K562 (cell line): Measurements from ENCODE around the gene KRT34.
"Not testable (repeated sequence)": the region's sequence is repeated elsewhere in the genome, so short reads cannot be mapped to it uniquely, and the experiment has no call there.

Experiments
- ELF4 ChIP-seq: fragments of 450-650 bp; formaldehyde crosslinking; IDR thresholded peaks from 2 replicates; pipeline ENCODE4 v1.4.0; 2022; ENCODE audit warnings: missing genetic modification characterization
- SRF ChIP-seq, 2 experiments: fragments of 250-450, 450-650 bp in 1 of 2; sonication (Bioruptor Pico) in 1 of 2; sonication (generic) in 1 of 2; formaldehyde crosslinking; IDR thresholded peaks; 2 replicates each; pipeline versions ENCODE4 v1.5.0 to v1.5.1; 2020 to 2022; ENCODE audit warnings: mild to moderate bottlenecking in 1 of 2, missing genetic modification reagents in 1 of 2
- ZC3H11A ChIP-seq: IDR thresholded peaks from 2 replicates; pipeline ENCODE4 v1.6.1; 2012; ENCODE audit warnings: low read depth, low read length, improper control_type of control experiment

DNA sequence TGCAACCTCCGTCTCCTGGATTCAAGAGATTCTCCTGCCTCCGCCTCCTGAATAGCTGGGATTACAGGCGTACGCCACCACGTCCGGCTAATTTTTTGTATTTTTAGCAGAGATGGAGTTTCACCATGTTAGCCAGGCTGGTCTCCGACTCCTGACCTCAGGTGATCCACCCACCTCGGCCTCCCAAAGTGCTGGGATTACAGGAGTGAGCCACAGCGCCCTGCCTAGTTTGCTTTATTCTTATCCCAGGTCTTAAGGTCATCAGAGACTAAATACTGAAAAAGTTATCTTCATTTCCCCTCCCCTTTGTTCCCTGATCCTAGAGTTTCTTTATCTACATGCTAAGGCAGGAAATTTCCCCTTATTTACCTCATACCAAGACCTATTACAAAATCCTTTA is 48.3 kb upstream of the KRT34 start:
- not testable (repeated sequence) for TF ChIP-seq ELF4 (CRISPR knock-in tag); SRF (CRISPR knock-in tag; IDR thresholded peaks at IDR 0.05); ZC3H11A
